Stimulated activated CD4-positive, alpha-beta T cell treated with anti-CD3 and anti-CD28 coated beads, Interleukin-12 subunit alpha, Interleukin-12 subunit beta, amount 100 ng/mL, for 24 hours (primary cell): ENCODE results near the gene TRIM33.
"Not testable (repeated sequence)": the region's sequence is repeated elsewhere in the genome, so short reads cannot be mapped to it uniquely, and the experiment has no call there.

Source experiments
- DNase-seq, 2 experiments: peaks; one replicate each; pipeline ENCODE4 v3.0.0-alpha.2; 2020; ENCODE audit warnings: low read depth in 2 of 2

The TRIM33 gene

DNA sequence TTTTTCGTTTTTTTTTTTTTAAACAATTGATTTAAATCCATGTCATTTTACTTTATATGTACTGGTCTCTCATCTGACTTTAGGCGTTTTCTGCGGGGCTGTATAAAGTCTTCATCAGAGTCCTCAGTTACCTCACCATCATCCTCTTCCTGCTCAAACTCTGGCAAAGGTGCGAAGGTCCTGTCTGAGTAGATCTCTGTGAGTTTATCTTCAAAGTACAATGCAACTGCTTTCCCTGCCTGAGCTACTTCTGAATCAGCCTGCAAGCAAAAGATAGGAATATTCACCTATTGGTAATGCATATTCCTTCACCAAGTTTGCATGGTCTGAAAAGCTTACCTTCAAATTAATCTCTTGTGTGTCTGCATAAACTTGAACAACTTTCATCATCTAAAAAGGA lies 113.4 kb downstream of the TRIM33 start:
- no peak for DNase-seq

DNA sequence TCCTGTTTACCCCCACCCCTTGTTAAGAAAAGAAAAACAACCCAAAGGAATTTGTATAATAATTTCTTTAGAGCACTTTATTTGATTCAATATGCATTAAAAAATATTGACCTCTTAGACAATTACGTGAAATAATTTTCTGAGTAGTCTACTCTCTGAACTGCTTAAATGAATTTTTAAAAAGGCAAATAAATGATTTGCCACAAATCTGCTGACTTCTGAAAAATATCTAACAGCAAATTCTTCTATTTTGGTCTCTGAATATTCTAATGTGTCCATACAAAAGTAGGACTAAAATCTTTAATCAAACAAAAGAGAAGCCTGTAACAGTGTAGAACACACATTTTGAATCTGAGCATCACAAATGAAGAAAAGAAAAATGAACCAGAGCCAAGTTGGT lies 115.1 kb downstream of the TRIM33 start:
- no peak for DNase-seq

DNA sequence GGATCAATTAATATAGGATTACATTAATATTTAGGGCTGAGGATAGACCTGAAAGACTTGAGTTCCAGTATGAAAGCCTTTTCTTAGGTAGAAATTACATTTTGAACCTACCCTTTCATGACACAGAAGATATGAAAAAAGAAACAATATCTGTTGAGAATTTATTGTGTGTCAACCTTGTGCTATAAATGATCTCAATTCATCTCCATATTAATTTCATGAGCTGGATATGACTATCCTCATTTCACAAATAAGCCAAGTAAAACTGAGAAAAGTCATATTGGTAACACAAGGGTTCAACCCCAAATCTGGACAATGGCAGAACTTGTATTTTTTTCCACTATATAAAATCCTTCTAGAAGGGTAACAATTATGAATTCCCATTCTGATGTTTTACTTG lies 120.0 kb downstream of the TRIM33 start:
- no peak for DNase-seq

DNA sequence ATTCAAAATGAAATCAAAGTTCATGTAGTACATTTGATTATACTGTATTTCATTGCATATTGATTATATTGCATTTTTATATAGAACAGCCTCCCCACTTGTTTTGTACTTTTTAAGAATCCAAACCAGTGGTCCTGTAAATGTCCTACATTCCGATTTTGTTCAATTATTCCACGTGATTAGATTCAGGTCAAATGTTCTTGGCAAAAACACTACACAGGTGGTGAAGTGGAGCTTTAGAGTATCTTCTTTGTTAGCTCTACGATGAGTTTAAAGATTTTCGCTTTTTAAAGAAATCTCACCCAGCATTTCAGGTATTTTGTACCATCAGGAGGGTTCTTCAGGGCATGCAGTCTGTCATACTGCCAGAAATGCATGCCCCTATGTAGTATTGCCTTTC lies 120.6 kb downstream of the TRIM33 start:
- no peak for DNase-seq

DNA sequence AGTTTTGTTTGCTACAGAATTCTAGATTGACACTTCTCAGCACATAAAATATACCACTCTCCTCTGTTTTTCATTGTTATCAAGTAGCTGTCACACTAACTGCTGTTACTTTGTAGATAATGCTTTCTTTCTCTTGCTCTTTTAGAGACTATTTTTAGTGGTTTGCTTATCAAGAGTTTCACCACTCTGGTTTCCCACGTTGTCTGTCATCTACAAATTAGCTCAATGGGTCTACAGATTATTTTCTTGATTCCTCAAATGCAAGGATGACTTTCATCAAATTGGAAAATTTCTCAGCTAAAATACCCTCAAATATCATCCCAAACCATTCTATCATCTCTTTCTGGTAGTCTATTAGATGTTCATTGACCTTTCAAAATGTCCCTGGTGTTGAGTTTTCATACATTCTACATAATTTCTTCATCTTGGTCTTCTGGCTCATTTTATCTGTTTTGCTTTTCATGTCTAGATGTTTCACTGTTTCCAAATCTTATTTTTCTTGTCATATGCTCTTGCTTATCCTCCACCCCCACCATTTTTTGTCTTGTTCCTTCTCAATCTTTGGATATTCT lies 122.5 kb downstream of the TRIM33 start:
- no peak for DNase-seq

DNA sequence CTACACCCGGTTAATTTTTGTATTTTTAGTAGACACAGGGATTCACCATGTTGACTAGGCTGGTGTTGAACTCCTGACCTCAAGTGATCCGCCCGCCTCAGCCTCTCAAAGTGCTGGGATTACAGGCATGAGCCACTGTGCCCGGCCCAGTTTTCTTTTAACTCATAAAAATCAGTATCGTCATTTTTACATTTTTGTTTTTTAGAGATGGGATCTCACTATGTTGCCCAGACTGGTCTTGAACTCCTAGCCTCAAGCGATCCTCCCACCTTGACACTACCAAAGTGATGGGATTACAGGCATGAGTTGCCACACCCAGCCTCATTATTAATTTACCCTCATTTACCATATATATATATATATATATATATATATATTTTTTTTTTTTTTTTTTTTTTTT lies 123.4 kb downstream of the TRIM33 start:
- DNase-seq: not testable (repeated sequence)

DNA sequence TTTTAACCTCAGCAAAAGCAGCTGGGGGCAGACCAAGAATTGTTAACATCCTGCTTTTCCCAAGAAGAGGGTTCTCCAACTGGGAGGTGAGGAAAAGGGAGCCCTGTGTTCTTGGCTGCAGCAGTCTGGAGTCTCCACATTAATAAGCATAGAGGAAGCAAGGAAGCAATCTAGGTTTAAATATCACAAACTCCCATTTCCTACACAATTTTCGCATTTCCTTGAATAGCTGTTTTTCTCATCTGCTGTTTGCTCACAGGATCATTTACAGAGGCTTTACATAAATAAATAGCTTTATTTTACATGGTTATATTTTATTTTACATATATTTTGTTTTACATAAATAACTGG lies 124.0 kb downstream of the TRIM33 start:
- no peak for DNase-seq

DNA sequence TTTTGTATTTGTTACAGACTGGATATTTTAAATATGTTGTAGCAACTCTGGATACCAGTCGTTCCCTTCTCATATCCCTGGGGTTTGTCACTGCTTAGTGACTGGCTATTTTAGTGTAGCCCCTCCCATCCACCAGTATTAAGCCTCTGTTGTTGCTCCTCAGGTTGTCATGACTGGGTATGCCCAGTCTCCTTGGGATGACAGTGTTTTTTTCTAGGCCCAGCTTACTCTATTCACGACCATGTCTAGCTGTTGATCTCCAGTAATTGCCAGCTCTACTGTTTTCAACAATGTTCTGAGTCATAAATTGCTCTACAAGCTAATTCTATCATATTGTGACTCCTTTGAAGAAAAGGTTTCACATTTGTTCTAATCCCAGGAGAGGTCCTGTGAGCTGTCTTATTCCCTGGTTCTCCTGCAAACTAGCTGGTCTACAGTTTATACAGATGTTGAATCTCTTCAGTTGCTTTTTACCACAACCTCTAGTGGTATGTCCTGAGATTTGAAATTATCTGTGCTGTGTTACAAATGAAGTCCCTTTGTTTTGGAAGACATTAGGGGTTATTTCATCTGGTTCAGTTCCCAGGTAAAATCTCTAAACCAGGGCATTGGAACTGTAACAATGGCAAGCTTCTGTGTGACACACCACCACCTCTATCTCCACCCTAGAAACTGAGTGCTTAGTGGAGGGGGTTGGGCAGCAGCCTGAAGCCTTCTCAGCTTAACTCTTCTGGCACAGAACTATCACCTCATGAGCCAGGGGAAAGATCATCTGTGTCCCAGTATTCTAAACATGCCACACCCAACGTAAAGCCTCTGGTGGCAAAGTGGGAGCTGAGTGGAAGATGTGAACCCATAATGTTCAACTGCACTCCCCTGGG lies 124.6 kb downstream of the TRIM33 start:
- DNase-seq: no peak

DNA sequence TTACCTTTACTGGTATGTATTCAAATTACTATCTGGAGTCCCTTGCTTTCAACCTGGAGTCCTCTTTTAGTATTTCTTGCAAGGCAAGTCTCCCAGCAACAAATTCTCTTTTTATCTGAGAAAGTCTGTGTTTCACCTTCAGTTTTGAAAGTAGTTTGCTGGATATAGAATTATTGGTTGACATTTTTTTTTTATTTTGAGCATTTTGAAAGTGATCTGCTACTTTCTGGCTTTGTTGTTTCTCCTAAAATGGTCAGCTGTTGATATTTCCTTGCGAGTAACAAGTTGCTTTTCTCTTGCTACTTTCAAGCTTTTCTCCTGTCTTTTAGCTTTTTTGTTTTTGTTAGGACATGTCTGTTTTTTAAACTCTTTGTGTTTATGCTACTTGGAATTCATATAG lies 126.1 kb downstream of the TRIM33 start:
- no peak for DNase-seq

DNA sequence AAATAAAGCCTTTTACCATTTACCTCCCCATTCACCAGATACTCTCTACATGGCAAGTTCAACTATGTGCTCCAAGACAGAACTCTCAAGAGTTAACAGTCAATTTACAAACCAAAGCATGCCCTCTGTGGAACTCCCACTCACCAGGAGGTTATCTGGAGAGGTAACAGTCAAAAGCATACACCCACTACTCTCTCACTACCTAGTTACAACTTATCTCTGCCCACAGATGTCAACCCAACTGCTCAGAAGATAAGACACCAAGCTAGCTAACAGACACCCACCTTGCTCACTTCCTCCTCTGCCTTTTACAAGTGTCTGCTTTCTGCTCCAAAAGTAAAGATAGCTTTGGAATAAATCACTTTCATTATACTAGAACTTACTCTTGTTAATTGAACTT lies 131.0 kb downstream of the TRIM33 start:
- DNase-seq: no peak

DNA sequence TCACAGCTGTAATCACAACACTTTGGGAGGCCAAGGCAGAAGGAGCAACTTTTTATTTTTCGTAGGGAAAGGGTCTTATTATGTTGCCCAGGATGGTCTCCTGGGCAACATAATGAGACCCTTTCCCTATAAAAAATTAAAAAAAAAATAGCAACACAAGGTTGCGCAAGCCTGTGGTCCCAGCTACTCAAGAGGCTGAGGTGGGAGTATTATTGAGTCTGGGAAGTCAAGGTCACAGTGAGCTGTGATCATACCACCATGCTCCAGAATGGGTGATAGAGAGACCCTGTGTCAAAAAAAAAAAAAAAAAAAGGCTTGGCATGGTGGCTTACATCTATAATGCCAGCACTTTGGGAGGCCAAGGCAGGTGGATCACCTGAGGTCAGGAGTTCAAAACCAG lies 131.6 kb downstream of the TRIM33 start:
- no peak for DNase-seq

DNA sequence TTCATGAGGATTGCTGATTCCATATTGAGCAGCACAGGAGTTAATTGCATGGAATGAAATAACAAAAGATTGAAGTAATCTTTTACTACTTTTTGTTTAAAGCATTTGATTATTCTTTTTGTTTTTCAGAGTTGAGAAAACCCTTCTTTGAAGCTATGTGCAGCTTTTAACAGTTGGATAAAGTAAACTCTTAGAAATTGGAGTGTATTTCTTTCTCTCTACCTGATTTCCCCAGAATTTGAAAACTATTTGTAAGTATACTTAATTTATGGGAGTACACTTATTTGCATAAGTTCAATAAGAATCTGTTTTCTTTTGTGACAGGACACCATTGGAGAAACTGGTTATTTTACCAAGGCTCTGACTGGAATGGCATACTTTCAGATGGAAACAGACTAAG lies 133.6 kb downstream of the TRIM33 start:
- no peak for DNase-seq

DNA sequence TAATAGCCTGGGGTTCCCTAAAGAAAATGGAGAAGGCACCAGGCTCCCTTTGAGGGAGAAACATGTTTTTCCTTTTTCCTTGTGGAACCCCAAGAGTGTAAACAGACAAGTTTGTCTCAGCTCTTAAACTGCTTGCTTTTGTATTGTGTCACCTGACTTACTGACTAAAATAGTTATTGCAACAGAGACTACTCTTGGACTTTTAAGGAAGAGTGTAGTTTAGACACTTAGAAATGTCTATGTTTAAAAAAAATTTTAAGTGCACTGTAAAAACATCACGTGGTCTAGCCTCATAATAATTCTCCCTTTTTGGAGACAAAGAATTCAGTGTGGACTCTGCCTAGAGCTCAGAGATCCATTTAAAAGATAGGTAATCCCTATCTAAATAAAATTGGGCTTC lies 141.1 kb downstream of the TRIM33 start:
- no peak for DNase-seq

DNA sequence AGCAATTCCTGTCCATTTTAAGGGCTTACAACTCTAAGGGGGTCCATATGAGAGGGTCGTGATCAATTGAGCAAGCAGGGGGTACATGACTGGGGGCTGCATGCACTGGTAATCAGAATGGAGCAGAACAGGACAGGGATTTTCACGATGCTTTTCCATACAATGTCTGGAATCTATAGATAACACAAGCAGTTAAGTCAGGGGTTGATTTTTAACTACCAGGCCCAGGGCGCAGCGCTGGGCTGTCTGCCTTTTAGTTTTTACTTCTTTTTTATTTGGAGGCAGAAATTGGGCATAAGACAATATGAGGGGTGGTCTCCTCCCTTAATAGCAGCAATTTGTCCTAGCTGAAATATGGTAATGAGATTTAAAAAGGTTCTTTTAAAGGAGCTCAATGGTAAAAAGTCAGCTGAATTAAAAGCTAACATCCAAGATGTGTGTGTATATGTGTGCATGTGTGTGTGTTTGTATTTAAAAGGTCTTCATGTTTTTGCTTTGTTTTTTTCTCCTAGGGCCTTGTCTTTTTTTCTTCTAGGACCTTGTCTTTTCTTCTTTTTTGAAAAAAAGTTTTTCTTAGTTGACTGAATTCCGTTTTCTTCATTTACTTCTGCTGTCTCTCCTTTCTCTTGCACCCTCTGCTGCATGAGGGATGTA lies 141.6 kb downstream of the TRIM33 start:
- not testable (repeated sequence) for DNase-seq

DNA sequence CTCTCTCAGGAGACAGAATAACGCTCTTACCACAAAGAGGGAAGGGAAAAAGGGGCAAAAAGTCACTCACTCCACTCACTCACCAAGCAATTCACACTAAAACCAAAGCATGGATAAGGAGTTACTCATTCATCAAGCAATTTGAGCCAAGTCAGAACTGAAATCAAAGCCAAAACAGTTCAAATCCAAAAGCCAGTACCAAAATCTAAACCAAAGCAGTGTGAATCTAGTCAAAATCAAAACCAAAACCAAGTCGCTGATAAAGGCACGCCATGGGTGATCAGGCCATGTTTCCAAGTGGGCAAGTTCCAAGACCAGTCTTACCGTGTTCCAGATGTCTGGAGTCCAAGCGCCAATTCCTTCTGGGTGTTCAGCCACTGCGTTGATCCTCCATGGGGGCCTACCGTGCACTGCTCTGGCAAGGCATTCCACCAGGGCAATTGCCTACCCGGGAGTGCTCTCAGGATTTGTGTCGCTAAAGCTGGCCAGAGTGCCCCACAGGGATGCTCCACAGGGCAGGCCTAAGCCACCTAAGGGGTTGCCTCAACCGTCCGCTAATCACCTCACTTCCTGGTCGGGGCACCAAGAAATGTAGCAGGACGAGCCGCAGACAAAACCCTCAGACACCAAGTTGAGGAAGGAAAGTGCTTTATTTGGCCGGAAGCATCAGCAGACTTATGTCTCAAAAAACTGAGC lies 142.3 kb downstream of the TRIM33 start:
- DNase-seq: no peak

DNA sequence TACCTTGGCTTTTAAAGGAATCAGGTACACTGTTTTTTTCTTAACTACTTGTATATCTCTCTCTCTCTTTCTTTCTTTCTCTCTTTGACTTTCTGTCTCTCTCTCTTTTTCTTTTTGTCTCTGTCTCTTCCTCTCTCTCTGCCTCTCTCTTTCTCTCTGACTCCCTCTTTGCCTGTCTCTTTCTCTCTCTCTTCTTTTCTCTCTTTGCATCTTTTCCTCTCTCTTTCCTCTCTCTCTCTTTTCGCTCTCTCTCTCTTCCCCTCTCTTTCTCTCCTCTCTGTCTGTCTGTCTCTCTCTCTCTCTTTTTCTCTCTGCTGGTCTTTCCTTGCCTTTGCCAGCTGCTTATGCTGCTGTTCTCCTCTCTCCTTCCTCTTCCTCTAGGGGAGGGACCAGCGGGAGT lies 143.2 kb downstream of the TRIM33 start:
- no peak for DNase-seq

DNA sequence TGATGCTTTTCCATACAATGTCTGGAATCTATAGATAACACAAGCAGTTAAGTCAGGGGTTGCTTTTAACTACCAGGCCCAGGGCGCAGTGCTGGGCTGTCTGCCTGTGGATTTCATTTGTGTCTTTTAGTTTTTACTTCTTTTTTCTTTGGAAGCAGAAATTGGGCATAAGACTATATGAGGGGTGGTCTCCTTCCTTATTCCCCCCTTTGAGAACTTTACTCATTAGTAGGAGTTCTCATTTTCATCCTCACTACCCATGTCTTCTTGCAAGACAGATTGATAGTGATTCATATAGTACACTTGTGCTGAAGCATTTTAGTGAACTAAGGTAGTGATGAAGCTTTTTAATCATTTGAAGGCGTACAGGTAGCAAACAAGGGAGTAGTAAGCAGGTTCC lies 147.8 kb downstream of the TRIM33 start:
- DNase-seq: not testable (repeated sequence)

DNA sequence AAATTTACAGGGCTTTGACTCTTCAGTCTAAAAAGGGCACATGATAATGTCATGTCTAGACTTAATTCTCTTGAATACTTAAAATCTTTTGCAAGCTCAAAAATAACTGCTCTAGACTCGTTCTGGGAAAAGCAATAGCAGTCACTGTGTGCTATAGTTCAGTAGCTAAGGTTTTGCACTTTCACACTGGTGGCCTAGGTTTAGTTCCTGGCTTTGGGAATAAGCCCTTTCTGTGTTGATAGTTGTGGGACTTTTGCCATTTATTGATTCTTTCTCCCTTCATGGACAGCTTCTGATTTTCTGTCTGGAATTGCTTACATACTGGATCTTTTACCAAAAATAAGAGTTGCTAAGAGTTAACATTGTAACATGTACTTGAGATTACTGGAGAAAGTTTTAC lies 151.2 kb downstream of the TRIM33 start:
- no peak for DNase-seq

DNA sequence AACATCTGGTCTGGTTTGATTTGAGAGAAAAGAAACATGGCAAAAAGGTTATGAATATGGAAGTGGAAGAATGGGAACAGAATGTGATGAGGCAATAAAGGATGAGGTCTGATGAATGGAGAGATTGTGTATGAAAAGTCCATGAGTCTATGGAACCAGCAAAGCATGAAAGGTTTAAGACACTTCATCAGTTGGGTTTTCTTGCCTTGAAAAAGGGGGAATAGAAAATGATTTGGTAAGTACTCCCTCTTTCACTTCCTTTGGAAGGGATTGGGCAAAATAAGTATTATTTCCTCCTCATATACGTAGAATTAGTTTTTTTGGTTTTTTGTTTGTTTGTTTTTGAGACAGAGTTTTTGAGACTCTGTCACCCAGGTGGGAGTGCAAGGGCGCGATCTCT lies 155.8 kb downstream of the TRIM33 start:
- no peak for DNase-seq

DNA sequence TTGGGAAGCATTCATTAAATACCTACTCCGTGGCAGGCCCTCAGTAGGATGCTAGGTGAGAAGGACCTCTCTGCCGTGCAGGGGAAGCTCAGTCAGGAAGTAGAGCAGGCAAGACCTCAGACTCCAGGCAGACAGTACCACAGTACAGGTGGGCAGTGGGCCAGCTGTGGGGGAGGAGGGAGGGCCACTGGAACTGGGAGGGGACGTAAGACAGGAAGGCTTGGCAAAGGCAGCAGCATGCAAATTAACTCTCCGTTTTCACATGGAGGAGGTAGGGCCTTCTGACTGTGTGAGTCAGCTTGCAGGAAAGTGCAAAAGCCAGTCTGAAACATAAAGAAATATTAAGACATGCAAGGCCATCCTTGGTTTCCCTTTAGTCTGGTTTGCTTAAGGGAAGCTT lies 157.7 kb downstream of the TRIM33 start:
- DNase-seq: no peak

DNA sequence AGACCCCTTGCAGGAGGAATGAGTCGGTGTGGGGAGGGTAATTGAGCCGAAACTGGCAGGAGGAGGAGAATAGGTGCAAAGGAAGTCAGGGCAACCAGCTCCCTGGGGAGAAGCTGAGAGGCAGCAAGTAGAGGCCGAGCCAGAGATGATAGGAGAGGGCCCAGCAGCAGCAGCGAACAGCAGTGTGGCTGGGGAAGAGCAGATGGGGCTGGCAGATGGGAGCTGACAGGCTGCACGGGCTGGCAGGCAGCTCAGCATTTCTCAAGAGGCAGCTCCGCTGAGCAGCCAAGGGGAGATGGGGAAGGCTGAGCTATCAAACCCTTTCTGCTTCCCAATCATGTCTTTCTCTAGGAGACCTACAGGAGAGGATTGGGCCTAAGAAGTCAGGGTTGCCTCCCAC lies 158.2 kb downstream of the TRIM33 start:
- no peak for DNase-seq

DNA sequence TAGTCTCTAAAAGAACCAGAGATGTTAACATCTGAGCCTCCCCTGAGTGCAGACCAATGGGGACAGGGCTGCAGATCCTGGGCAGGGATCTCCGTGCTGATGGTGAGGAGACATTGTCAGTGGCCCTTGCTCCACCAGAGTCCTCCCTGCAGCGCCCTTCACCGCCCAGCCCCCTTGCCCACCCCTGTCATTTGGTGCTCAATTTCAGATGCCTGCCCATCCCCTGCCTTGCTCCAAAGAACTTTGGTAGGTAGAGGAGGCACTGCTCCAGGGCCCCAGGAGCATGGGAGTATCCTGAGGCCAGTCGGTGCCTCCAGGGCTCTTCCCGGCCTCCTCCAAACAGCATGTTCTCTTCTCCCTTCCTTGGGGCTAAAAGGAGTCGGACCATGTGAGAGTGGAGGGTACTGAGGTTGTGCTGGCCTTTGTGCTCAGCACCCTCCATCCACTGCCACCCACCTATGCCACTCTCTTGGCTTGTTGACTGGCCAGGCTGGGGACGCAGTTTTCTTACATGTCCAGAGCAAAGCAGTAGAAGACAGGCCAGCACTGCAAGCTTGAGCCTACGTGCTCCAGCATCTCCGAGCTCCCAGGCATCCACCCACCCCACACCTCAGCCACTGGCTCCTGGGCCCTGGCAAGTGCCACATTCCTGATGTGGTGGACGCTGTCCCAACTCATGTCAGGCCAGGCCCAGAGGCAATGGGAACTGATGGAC lies 160.1 kb downstream of the TRIM33 start:
- DNase-seq: no peak
